H9 (cell line): ENCODE data around the gene BDNF. TPM values are rescaled to one million over a fixed set of nuclear protein-coding genes. Genes with fewer than 3 reads are reported as not detected.

Source experiments
- DNase-seq: peaks from one replicate; pipeline ENCODE4 v3.0.0-alpha.2; 2017
- H2AFZ ChIP-seq: one replicate; pipeline ENCODE4 v1.6.1; 2013; ENCODE audit warnings: mild to moderate bottlenecking, low read length, control low read depth, moderate library complexity
- H2AK5ac ChIP-seq: 2 replicates; pipeline ENCODE4 v1.6.1; 2013; ENCODE audit warnings: low read length, control low read depth, mixed read lengths; ENCODE audit not compliant: insufficient read length
- H2BK120ac ChIP-seq: one replicate; pipeline ENCODE4 v1.6.1; 2013; ENCODE audit warnings: low read depth, mild to moderate bottlenecking, low read length, control low read depth, inconsistent platforms; ENCODE audit not compliant: poor library complexity, severe bottlenecking
- H2BK12ac ChIP-seq: 2 replicates; pipeline ENCODE4 v1.6.1; 2013; ENCODE audit warnings: low read length, control low read depth, mixed read lengths, low read depth; ENCODE audit not compliant: insufficient read length
- H2BK15ac ChIP-seq: 2 replicates; pipeline ENCODE4 v1.6.1; 2013; ENCODE audit warnings: low read depth, low read length, control low read depth
- H2BK20ac ChIP-seq: one replicate; pipeline ENCODE4 v1.6.1; 2013; ENCODE audit warnings: low read depth, mild to moderate bottlenecking, low read length, control low read depth, inconsistent platforms; ENCODE audit not compliant: poor library complexity, severe bottlenecking
- H2BK5ac ChIP-seq: 2 replicates; pipeline ENCODE4 v1.6.1; 2013; ENCODE audit warnings: low read length, control low read depth, mixed read lengths; ENCODE audit not compliant: insufficient read length
- H3K14ac ChIP-seq: 2 replicates; pipeline ENCODE4 v1.6.1; 2013; ENCODE audit warnings: low read length, control low read depth; ENCODE audit not compliant: insufficient read depth
- H3K18ac ChIP-seq: 2 replicates; pipeline ENCODE4 v1.6.1; 2013; ENCODE audit warnings: low read depth, mild to moderate bottlenecking, mixed read lengths, low read length, control low read depth; ENCODE audit not compliant: insufficient read length
- H3K23ac ChIP-seq: 2 replicates; pipeline ENCODE4 v1.6.1; 2013; ENCODE audit warnings: low read length, control low read depth, mixed read lengths, low read depth; ENCODE audit not compliant: insufficient read length
- H3K23me2 ChIP-seq: 2 replicates; pipeline ENCODE4 v1.6.1; 2013; ENCODE audit warnings: low read depth, mild to moderate bottlenecking, mixed read lengths, low read length, control low read depth; ENCODE audit not compliant: insufficient read length, poor library complexity, severe bottlenecking
- H3K27ac ChIP-seq: 2 replicates; pipeline ENCODE4 v1.5.1; 2013; ENCODE audit warnings: low read length, control low read depth, mixed read lengths, low read depth; ENCODE audit not compliant: insufficient read length
- H3K27me3 ChIP-seq: 2 replicates; pipeline ENCODE4 v1.6.1; 2013; ENCODE audit warnings: low read length, control low read depth, inconsistent platforms; ENCODE audit not compliant: insufficient read depth
- H3K4ac ChIP-seq: 2 replicates; pipeline ENCODE4 v1.6.1; 2013; ENCODE audit warnings: low read depth, mild to moderate bottlenecking, control low read depth, inconsistent platforms, low read length, moderate library complexity
- H3K4me1 ChIP-seq: 2 replicates; pipeline ENCODE4 v1.6.1; 2013; ENCODE audit warnings: low read length, control low read depth, inconsistent platforms; ENCODE audit not compliant: insufficient read depth
- H3K4me2 ChIP-seq: 2 replicates; pipeline ENCODE4 v1.6.1; 2013; ENCODE audit warnings: low read length, control low read depth, mixed read lengths; ENCODE audit not compliant: insufficient read length, insufficient read depth
- H3K56ac ChIP-seq: 2 replicates; pipeline ENCODE4 v1.6.1; 2013; ENCODE audit warnings: low read depth, mild to moderate bottlenecking, mixed read lengths, low read length, control low read depth; ENCODE audit not compliant: insufficient read length
- H3K79me1 ChIP-seq: 2 replicates; pipeline ENCODE4 v1.6.1; 2013; ENCODE audit warnings: low read depth, mild to moderate bottlenecking, moderate library complexity, low read length, control low read depth, inconsistent platforms; ENCODE audit not compliant: insufficient read depth, poor library complexity, severe bottlenecking
- H3K79me2 ChIP-seq: 2 replicates; pipeline ENCODE4 v1.6.1; 2013; ENCODE audit warnings: low read length, control low read depth, inconsistent platforms; ENCODE audit not compliant: insufficient read depth
- H3K9ac ChIP-seq: 2 replicates; pipeline ENCODE4 v1.6.1; 2013; ENCODE audit warnings: low read length, control low read depth, mixed read lengths; ENCODE audit not compliant: insufficient read length; ENCODE audit errors: extremely low read depth
- H3K9me3 ChIP-seq: one replicate; pipeline ENCODE4 v1.6.1; 2013; ENCODE audit warnings: low read depth, low read length, inconsistent platforms; ENCODE audit not compliant: control insufficient read depth
- H3T11ph ChIP-seq: one replicate; pipeline ENCODE4 v1.6.1; 2013; ENCODE audit warnings: mild to moderate bottlenecking, low read length, control low read depth, inconsistent platforms
- H4K20me1 ChIP-seq: one replicate; pipeline ENCODE4 v1.6.1; 2013; ENCODE audit not compliant: control insufficient read depth, insufficient read length, insufficient read depth
- H4K5ac ChIP-seq: 2 replicates; pipeline ENCODE4 v1.6.1; 2013; ENCODE audit warnings: low read depth, mild to moderate bottlenecking, mixed read lengths, low read length, control low read depth; ENCODE audit not compliant: insufficient read length
- H4K8ac ChIP-seq: replicated peaks from 2 replicates; pipeline ENCODE4 v1.6.1; 2013; ENCODE audit warnings: low read length, control low read depth, mixed read lengths, low read depth; ENCODE audit not compliant: insufficient read length
- H4K91ac ChIP-seq: 2 replicates; pipeline ENCODE4 v1.6.1; 2013; ENCODE audit warnings: low read depth, mild to moderate bottlenecking, moderate library complexity, mixed read lengths, low read length, control low read depth; ENCODE audit not compliant: insufficient read length
- H3K27ac Mint-ChIP-seq, 3 experiments: 2 replicates in 2 of 3; 3 replicates in 1 of 3; pipeline ENCODE4 v1.8.0; 2020 to 2021; ENCODE audit warnings: mixed read lengths in 3 of 3, mild to moderate bottlenecking in 1 of 3, moderate library complexity in 1 of 3
- H3K27me3 Mint-ChIP-seq: 2 replicates; pipeline ENCODE4 v1.8.0; 2021; ENCODE audit warnings: low read depth, mild to moderate bottlenecking, moderate library complexity, mixed read lengths
- H3K36me3 Mint-ChIP-seq, 3 experiments: 2 replicates in 2 of 3; 3 replicates in 1 of 3; pipeline ENCODE4 v1.8.0; 2020 to 2021; ENCODE audit warnings: low read depth in 3 of 3, mixed read lengths in 3 of 3; ENCODE audit not compliant: insufficient read depth in 1 of 3
- H3K4me1 Mint-ChIP-seq, 2 experiments: 2 replicates each; pipeline ENCODE4 v1.8.0; 2020; ENCODE audit warnings: mixed read lengths in 2 of 2
- H3K4me3 Mint-ChIP-seq, 2 experiments: 2 replicates in 1 of 2; 3 replicates in 1 of 2; pipeline ENCODE4 v1.8.0; 2020 to 2021; ENCODE audit warnings: mild to moderate bottlenecking in 2 of 2, mixed read lengths in 2 of 2, moderate library complexity in 1 of 2
- H3K9me3 Mint-ChIP-seq, 2 experiments: 2 replicates in 1 of 2; 3 replicates in 1 of 2; pipeline ENCODE4 v1.8.0; 2020; ENCODE audit warnings: mild to moderate bottlenecking in 2 of 2, mixed read lengths in 2 of 2, moderate library complexity in 1 of 2
- CTCF ChIP-seq: fragments of 200-600 bp; sonication (generic); conservative IDR thresholded peaks from 3 replicates; pipeline ENCODE4 v1.8.0; 2021; ENCODE audit warnings: antibody characterized with exemption, mild to moderate bottlenecking
- WGBS: extraction: QIAGEN DNeasy Blood & Tissue Kit; methylation state at CpG from one replicate; pipeline ENCODE4 v1.1.7; 2013; ENCODE audit warnings: missing lambda C conversion rate, low lambda C conversion rate, mixed read lengths; ENCODE audit not compliant: insufficient read length; ENCODE audit errors: extremely low coverage; 5-methylcytosine and 5-hydroxymethylcytosine counted together
- total RNA-seq: library from RNA; stranded (reverse); gene quantifications from 2 replicates; pipeline ENCODE4 v1.2.1, GENCODE V29; 2021

BDNF gene
- total RNA-seq, 1 experiment from 2014 or later, result 2.7 TPM

GRCh38 chr11:27711725-27712124 lies 11.5 kb upstream of the BDNF start:
- H3K9me3 ChIP-seq, result no peaks in the 10 kb centered on the region
- H3K23ac ChIP-seq, result no peak overlapping the region
- H3K4me1 ChIP-seq, result no peaks in the 10 kb centered on the region
- H3K79me2 ChIP-seq, result no peaks in the 10 kb centered on the region
- H3K36me3 Mint-ChIP-seq, result no peaks in the 10 kb centered on the region
- no peak overlapping the region for H3K4ac ChIP-seq
- no peak overlapping the region for H3K56ac ChIP-seq
- no peak overlapping the region for H2BK120ac ChIP-seq
- no peak overlapping the region for H3T11ph ChIP-seq
- no peaks in the 10 kb centered on the region for H3K9me3 Mint-ChIP-seq
- no peaks in the 10 kb centered on the region for H3K27me3 ChIP-seq
- no CpG with 5 or more reads among the region's 1 CpG for WGBS
- H4K5ac ChIP-seq, result no peak overlapping the region
- no peak overlapping the region for H2BK20ac ChIP-seq
- H2BK15ac ChIP-seq, result no peak overlapping the region
- H3K27ac ChIP-seq, result no peak overlapping the region
- DNase-seq, result no peak
- H4K8ac ChIP-seq, result no peak overlapping the region
- H3K4me3 Mint-ChIP-seq, result no peak overlapping the region
- H3K27ac Mint-ChIP-seq, result no peak overlapping the region
- H3K27me3 Mint-ChIP-seq, result peaks cover 19% of the 10 kb centered on the region
- H3K79me1 ChIP-seq, result no peaks in the 10 kb centered on the region
- H4K91ac ChIP-seq, result no peak overlapping the region
- no peak for TF ChIP-seq CTCF
- H3K23me2 ChIP-seq, result no peaks in the 10 kb centered on the region
- H2BK5ac ChIP-seq, result no peak overlapping the region
- H3K4me2 ChIP-seq, result no peak overlapping the region
- H4K20me1 ChIP-seq, result no peaks in the 10 kb centered on the region
- peaks cover under 1% of the 10 kb centered on the region in 2 experiments; a peak in 2 of 4 replicates for H3K4me1 Mint-ChIP-seq
- H3K18ac ChIP-seq, result no peak overlapping the region
- H2AK5ac ChIP-seq, result no peak overlapping the region
- H2BK12ac ChIP-seq, result no peak overlapping the region
- H2AFZ ChIP-seq, result no peak overlapping the region
- no peak overlapping the region for H3K14ac ChIP-seq
- no peak overlapping the region for H3K9ac ChIP-seq
